Naive thymus-derived CD4-positive, alpha-beta T cell (primary cell): Measurements from ENCODE around the gene UBE3B. TPM values are rescaled to one million over a fixed set of nuclear protein-coding genes. Genes with fewer than 3 reads are reported as not detected.

Experiments used
- ATAC-seq: fragments of 150-1000 bp; cut with Tn5 transposase; 2 replicates; pipeline ENCODE4 v1.10.0; 2021; ENCODE audit warnings: mild to moderate bottlenecking, moderate library complexity
- CTCF ChIA-PET: fragments of 350-600 bp; sonication (Branson Sonifier 250); formaldehyde crosslinking; loops from one replicate; lab custom pipeline; 2021; ENCODE audit warnings: antibody characterized with exemption; lab: Charles Lee
- POLR2A ChIA-PET: fragments of 350-600 bp; sonication (Branson Sonifier 250); formaldehyde crosslinking; loops from one replicate; lab custom pipeline; 2021; ENCODE audit warnings: antibody characterized with exemption, inconsistent platforms; lab: Charles Lee
- DNase-seq, 9 donors: peaks; one replicate each; pipeline versions ENCODE4 v3.0.0 to v3.0.0-alpha.2; 2020 to 2022; ENCODE audit warnings: mixed read lengths in 1 of 9
- H3K27ac ChIP-seq: one replicate; pipeline ENCODE4 v1.7.0; 2013; ENCODE audit warnings: mild to moderate bottlenecking, low read depth, low read length, moderate library complexity
- H3K27me3 ChIP-seq, 2 donors: one replicate each; pipeline ENCODE4 v1.7.0; 2013; ENCODE audit warnings: low read length in 2 of 2, mild to moderate bottlenecking in 2 of 2, moderate library complexity in 2 of 2; ENCODE audit not compliant: control insufficient read depth in 2 of 2, insufficient read depth in 2 of 2
- H3K36me3 ChIP-seq, 3 experiments: 1 replicate in 2 of 3; 2 replicates in 1 of 3; pipeline ENCODE4 v1.7.0; 2013; ENCODE audit warnings: low read length in 3 of 3, mild to moderate bottlenecking in 3 of 3, moderate library complexity in 1 of 3; ENCODE audit not compliant: insufficient read depth in 3 of 3, control insufficient read depth in 2 of 3
- H3K4me1 ChIP-seq, 2 donors: one replicate each; pipeline ENCODE4 v1.7.0; 2013; ENCODE audit warnings: low read length in 2 of 2, mild to moderate bottlenecking in 2 of 2, moderate library complexity in 1 of 2; ENCODE audit not compliant: control insufficient read depth in 2 of 2, insufficient read depth in 2 of 2
- H3K4me3 ChIP-seq: 2 replicates; pipeline ENCODE4 v1.7.0; 2013; ENCODE audit warnings: mild to moderate bottlenecking, low read length
- H3K9me3 ChIP-seq, 3 experiments: 1 replicate in 2 of 3; 2 replicates in 1 of 3; pipeline ENCODE4 v1.7.0; 2013; ENCODE audit warnings: low read length in 3 of 3; ENCODE audit not compliant: control insufficient read depth in 2 of 3
- H3K27ac Mint-ChIP-seq, 9 donors: one replicate each; pipeline ENCODE4 v1.8.0; 2020 to 2022; ENCODE audit warnings: mixed read lengths in 9 of 9, mild to moderate bottlenecking in 8 of 9, moderate library complexity in 5 of 9, inconsistent platforms in 2 of 9
- H3K27me3 Mint-ChIP-seq, 5 donors: one replicate each; pipeline ENCODE4 v1.8.0; 2021 to 2022; ENCODE audit warnings: mixed read lengths in 5 of 5, mild to moderate bottlenecking in 1 of 5
- H3K36me3 Mint-ChIP-seq, 5 donors: one replicate each; pipeline ENCODE4 v1.8.0; 2020 to 2022; ENCODE audit warnings: mixed read lengths in 5 of 5, mild to moderate bottlenecking in 3 of 5, inconsistent platforms in 1 of 5
- H3K4me1 Mint-ChIP-seq, 7 donors: one replicate each; pipeline ENCODE4 v1.8.0; 2020 to 2022; ENCODE audit warnings: mixed read lengths in 7 of 7, mild to moderate bottlenecking in 3 of 7, inconsistent platforms in 1 of 7
- H3K4me3 Mint-ChIP-seq, 10 donors: one replicate each; pipeline ENCODE4 v1.8.0; 2020 to 2022; ENCODE audit warnings: mild to moderate bottlenecking in 10 of 10, mixed read lengths in 10 of 10, moderate library complexity in 6 of 10, inconsistent platforms in 2 of 10
- H3K9me3 Mint-ChIP-seq, 11 donors: one replicate each; pipeline ENCODE4 v1.8.0; 2020 to 2022; ENCODE audit warnings: mixed read lengths in 11 of 11, mild to moderate bottlenecking in 4 of 11, inconsistent platforms in 1 of 11, moderate library complexity in 1 of 11
- intact Hi-C, 2 donors: fragments of 100-400 bp; cut with micrococcal nuclease; formaldehyde crosslinking; loops; one replicate each; pipeline ENCODE4 v1.15.1; 2023
- polyA plus RNA-seq, 2 donors: library from polyadenylated mRNA; unstranded; fragments of 300-500 nt; fragmentation: Illumina TruSeq; gene quantifications; one replicate each; pipeline ENCODE4 v1.2.3, GENCODE V29; 2021
- total RNA-seq, 6 experiments: library from RNA in 5 of 6; stranded (reverse) in 5 of 6; gene quantifications; 1 replicate in 5 of 6; 2 replicates in 1 of 6; pipeline ENCODE4 v1.2.3 and lab custom pipeline; 2021 to 2026

UBE3B gene
- total and polyA plus RNA-seq, 7 experiments from 2014 or later: 20.2 to 62.8 (median 34.9) TPM

GRCh38 chr12:109502332-109502731, 24.9 kb downstream of the UBE3B start:
- no peak overlapping the region for H3K4me3 ChIP-seq
- no peaks in the 10 kb centered on the region for H3K27me3 Mint-ChIP-seq
- no peak overlapping the region for H3K27ac Mint-ChIP-seq
- intact Hi-C loops: no loop called here
- H3K27ac ChIP-seq: no peak overlapping the region
- no peak overlapping the region for H3K4me3 Mint-ChIP-seq
- H3K36me3 ChIP-seq: peaks cover 21 to 98% (median 23%) of the 10 kb centered on the region in 3 experiments
- no peaks in the 10 kb centered on the region for H3K9me3 ChIP-seq
- H3K27me3 ChIP-seq: no peaks in the 10 kb centered on the region
- ATAC-seq (no peak), DNase-seq (no peak)
- H3K4me1 ChIP-seq: no peaks in the 10 kb centered on the region
- H3K4me1 Mint-ChIP-seq: peaks cover 0 to 9% (median 0%) of the 10 kb centered on the region in 7 donors
- CTCF ChIA-PET: no interaction called here
- POLR2A ChIA-PET: no interaction called here
- H3K36me3 Mint-ChIP-seq: peaks cover 7 to 68% (median 38%) of the 10 kb centered on the region in 5 donors
- peaks cover 0 to 2% (median 0%) of the 10 kb centered on the region in 11 donors for H3K9me3 Mint-ChIP-seq

GRCh38 chr12:109503611-109504010, 26.2 kb downstream of the UBE3B start:
- Histone ChIP-seq H3K36me3 (peaks cover 29 to 98% (median 32%) of the 10 kb centered on the region in 3 experiments), H3K27me3 (no peaks in the 10 kb centered on the region), H3K4me1 (no peaks in the 10 kb centered on the region), H3K4me3 (no peak overlapping the region), H3K27ac (no peak overlapping the region), H3K9me3 (no peaks in the 10 kb centered on the region)
- no peak overlapping the region for H3K27ac Mint-ChIP-seq
- no peak for DNase-seq
- ATAC-seq: no peak
- CTCF ChIA-PET: no interaction called here
- H3K27me3 Mint-ChIP-seq: no peaks in the 10 kb centered on the region
- intact Hi-C loops: no loop called here
- H3K4me3 Mint-ChIP-seq: no peak overlapping the region
- peaks cover 0 to 5% (median 0%) of the 10 kb centered on the region in 7 donors for H3K4me1 Mint-ChIP-seq
- H3K9me3 Mint-ChIP-seq: peaks cover 0 to 2% (median 0%) of the 10 kb centered on the region in 11 donors
- POLR2A ChIA-PET: no interaction called here
- H3K36me3 Mint-ChIP-seq: peaks cover 11 to 60% (median 30%) of the 10 kb centered on the region in 5 donors

GRCh38 chr12:109504068-109504467, 26.6 kb downstream of the UBE3B start:
- Histone ChIP-seq H3K27ac (no peak overlapping the region), H3K4me1 (no peaks in the 10 kb centered on the region), H3K9me3 (no peaks in the 10 kb centered on the region), H3K4me3 (no peak overlapping the region), H3K27me3 (no peaks in the 10 kb centered on the region), H3K36me3 (peaks cover 31 to 95% (median 33%) of the 10 kb centered on the region in 3 experiments)
- peaks cover 0 to 5% (median 0%) of the 10 kb centered on the region in 7 donors for H3K4me1 Mint-ChIP-seq
- no peak for DNase-seq
- no peak for ATAC-seq
- H3K27me3 Mint-ChIP-seq: no peaks in the 10 kb centered on the region
- H3K9me3 Mint-ChIP-seq: peaks cover 0 to 2% (median 0%) of the 10 kb centered on the region in 11 donors
- H3K36me3 Mint-ChIP-seq: peaks cover 11 to 63% (median 30%) of the 10 kb centered on the region in 5 donors
- intact Hi-C loops: no loop called here
- ChIA-PET CTCF (interaction anchor here (0.6 kb wide), 1 partner anchor 63 kb away, joined by 3 read pairs; no protein-coding TSS in a partner anchor), POLR2A (no interaction called here)
- H3K27ac Mint-ChIP-seq: peak overlapping the region in 1 of 9 donors; percentile 41
- no peak overlapping the region for H3K4me3 Mint-ChIP-seq

- DNase-seq (no peak), ATAC-seq (no peak)
- no peak overlapping the region for H3K4me3 ChIP-seq
- no peaks in the 10 kb centered on the region for H3K27me3 ChIP-seq
- POLR2A ChIA-PET: no interaction called here
- H3K4me1 ChIP-seq: no peaks in the 10 kb centered on the region
- peaks cover 33 to 92% (median 50%) of the 10 kb centered on the region in 3 experiments for H3K36me3 ChIP-seq
- no peak overlapping the region for H3K4me3 Mint-ChIP-seq
- no peaks in the 10 kb centered on the region for H3K9me3 Mint-ChIP-seq
- intact Hi-C loops: no loop called here
- H3K27me3 Mint-ChIP-seq: no peaks in the 10 kb centered on the region
- H3K27ac Mint-ChIP-seq: no peak overlapping the region
- no peaks in the 10 kb centered on the region for H3K9me3 ChIP-seq
- H3K27ac ChIP-seq: no peak overlapping the region
- peaks cover 0 to 4% (median 0%) of the 10 kb centered on the region in 7 donors for H3K4me1 Mint-ChIP-seq
- CTCF ChIA-PET: no interaction called here
- peaks cover 14 to 66% (median 35%) of the 10 kb centered on the region in 5 donors for H3K36me3 Mint-ChIP-seq
Observed at GRCh38 chr12:109510196-109510595, 32.8 kb downstream of the UBE3B start.

- H3K36me3 ChIP-seq: peaks cover 25 to 83% (median 50%) of the 10 kb centered on the region in 3 experiments
- ATAC-seq: no peak
- no peaks in the 10 kb centered on the region for H3K27me3 ChIP-seq
- no peak overlapping the region for H3K4me3 ChIP-seq
- no peaks in the 10 kb centered on the region for H3K27me3 Mint-ChIP-seq
- CTCF ChIA-PET: no interaction called here
- H3K27ac Mint-ChIP-seq: no peak overlapping the region
- peaks cover 19 to 71% (median 33%) of the 10 kb centered on the region in 5 donors for H3K36me3 Mint-ChIP-seq
- no peak overlapping the region for H3K4me3 Mint-ChIP-seq
- no peak overlapping the region for H3K27ac ChIP-seq
- no peaks in the 10 kb centered on the region for H3K9me3 ChIP-seq
- no peaks in the 10 kb centered on the region for H3K4me1 ChIP-seq
- no peaks in the 10 kb centered on the region for H3K4me1 Mint-ChIP-seq
- POLR2A ChIA-PET: no interaction called here
- no peak for DNase-seq
- intact Hi-C loops: no loop called here
- H3K9me3 Mint-ChIP-seq: no peaks in the 10 kb centered on the region
Observed at GRCh38 chr12:109512608-109513007, 35.2 kb downstream of the UBE3B start.

- H3K9me3 ChIP-seq: no peaks in the 10 kb centered on the region
- no peaks in the 10 kb centered on the region for H3K4me1 ChIP-seq
- CTCF ChIA-PET: no interaction called here
- no peak overlapping the region for H3K4me3 ChIP-seq
- Mint-ChIP-seq H3K27ac (peak overlapping the region in 1 of 9 donors; percentile 67), H3K9me3 (no peaks in the 10 kb centered on the region), H3K27me3 (no peaks in the 10 kb centered on the region), H3K4me1 (no peaks in the 10 kb centered on the region), H3K4me3 (no peak overlapping the region), H3K36me3 (peaks cover 21 to 75% (median 34%) of the 10 kb centered on the region in 5 donors)
- no peaks in the 10 kb centered on the region for H3K27me3 ChIP-seq
- DNase-seq (no peak), ATAC-seq (no peak)
- peaks cover 25 to 83% (median 48%) of the 10 kb centered on the region in 3 experiments for H3K36me3 ChIP-seq
- no peak overlapping the region for H3K27ac ChIP-seq
- POLR2A ChIA-PET: no interaction called here
- intact Hi-C loops: no loop called here
Observed at GRCh38 chr12:109513051-109513450, 35.6 kb downstream of the UBE3B start.

GRCh38 chr12:109513977-109514376, 36.5 kb downstream of the UBE3B start:
- Mint-ChIP-seq H3K27me3 (no peaks in the 10 kb centered on the region), H3K9me3 (no peaks in the 10 kb centered on the region), H3K36me3 (peaks cover 16 to 77% (median 37%) of the 10 kb centered on the region in 5 donors), H3K4me3 (no peak overlapping the region), H3K4me1 (peaks cover 0 to 6% (median 0%) of the 10 kb centered on the region in 7 donors), H3K27ac (no peak overlapping the region)
- H3K36me3 ChIP-seq: peaks cover 18 to 84% (median 41%) of the 10 kb centered on the region in 3 experiments
- DNase-seq (no peak), ATAC-seq (no peak)
- CTCF ChIA-PET: no interaction called here
- intact Hi-C loops: no loop called here
- POLR2A ChIA-PET: no interaction called here
- no peaks in the 10 kb centered on the region for H3K27me3 ChIP-seq
- H3K4me1 ChIP-seq: no peaks in the 10 kb centered on the region
- no peaks in the 10 kb centered on the region for H3K9me3 ChIP-seq
- H3K27ac ChIP-seq: no peak overlapping the region
- no peak overlapping the region for H3K4me3 ChIP-seq
